ENCODE results near the gene BAAT.

- TF ChIP-seq CTCF (IDR thresholded peaks at IDR 0.05): no peak
- TF ChIP-seq POLR2A (IDR thresholded peaks at IDR 0.05): no peak
These were observed 47.6 kb downstream of the BAAT start for GRCh38 chr9:101337237-101337636.
